ENCODE measurements around the gene DPY19L3.

DNA sequence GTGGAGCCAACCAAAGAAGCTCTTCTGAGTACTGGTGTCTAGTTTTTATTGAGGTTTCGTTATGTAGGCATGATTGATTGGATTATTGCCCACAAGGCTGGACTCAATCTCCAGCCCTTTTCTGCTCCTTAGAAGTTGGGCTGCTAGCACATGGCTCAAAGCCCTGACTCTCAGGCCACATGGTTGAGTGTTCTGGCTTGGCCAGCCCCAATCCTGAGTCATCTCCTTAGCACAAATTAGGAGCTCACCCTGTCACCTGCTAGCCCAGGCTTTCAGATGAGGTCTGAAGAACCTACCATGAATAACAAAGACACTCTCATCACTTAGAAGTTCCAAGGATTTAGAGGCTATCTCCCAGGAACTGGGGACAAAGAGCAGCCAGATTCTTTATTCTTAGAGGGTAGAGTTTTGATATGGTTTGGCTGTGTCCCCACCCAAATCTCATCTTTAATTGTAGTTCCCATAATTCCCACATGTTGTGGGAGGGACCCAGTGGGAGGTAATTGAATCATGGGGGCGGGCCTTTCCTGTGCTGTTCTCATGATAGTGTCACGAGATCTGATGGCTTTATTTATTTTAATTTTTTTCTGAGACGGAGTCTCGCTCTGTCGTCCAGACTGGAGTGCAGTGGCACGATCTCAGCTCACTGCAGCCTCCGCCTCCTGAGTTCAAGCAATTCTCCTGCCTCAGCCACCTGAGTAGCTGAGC, 11.3 kb downstream of the DPY19L3 start:
- TF ChIP-seq POLR2A (IDR thresholded peaks at IDR 0.05) (no peak), EP300 (IDR thresholded peaks at IDR 0.05) (no peak)
- TF ChIP-seq, protein P1, sequence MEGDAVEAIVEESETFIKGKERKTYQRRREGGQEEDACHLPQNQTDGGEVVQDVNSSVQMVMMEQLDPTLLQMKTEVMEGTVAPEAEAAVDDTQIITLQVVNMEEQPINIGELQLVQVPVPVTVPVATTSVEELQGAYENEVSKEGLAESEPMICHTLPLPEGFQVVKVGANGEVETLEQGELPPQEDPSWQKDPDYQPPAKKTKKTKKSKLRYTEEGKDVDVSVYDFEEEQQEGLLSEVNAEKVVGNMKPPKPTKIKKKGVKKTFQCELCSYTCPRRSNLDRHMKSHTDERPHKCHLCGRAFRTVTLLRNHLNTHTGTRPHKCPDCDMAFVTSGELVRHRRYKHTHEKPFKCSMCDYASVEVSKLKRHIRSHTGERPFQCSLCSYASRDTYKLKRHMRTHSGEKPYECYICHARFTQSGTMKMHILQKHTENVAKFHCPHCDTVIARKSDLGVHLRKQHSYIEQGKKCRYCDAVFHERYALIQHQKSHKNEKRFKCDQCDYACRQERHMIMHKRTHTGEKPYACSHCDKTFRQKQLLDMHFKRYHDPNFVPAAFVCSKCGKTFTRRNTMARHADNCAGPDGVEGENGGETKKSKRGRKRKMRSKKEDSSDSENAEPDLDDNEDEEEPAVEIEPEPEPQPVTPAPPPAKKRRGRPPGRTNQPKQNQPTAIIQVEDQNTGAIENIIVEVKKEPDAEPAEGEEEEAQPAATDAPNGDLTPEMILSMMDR (IDR thresholded peaks at IDR 0.05): no peak
